ENCODE results near the gene DTYMK.

DTYMK gene

DNA sequence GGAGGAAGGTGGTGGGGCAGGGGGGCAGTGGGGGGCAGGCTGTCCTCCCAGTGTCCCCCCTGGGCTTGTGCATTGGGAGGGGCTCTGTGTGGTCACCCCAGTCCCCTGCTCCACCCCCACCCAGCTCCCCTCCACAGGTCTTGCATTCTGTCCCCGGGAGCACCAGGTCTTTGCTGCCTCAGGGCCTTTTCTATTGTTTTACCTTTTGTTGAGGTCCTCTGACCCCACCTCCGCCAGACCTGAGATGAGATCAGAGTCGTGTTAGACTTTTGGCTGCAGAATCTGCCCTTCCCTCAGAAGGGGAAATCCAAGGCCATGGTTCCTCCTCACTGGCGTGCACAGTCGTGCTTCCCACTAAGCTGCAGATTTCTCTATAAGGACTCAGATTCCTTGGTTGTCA lies 28.3 kb downstream of the DTYMK start:
- Histone ChIP-seq H3K36me3 (ENCODE audit: control insufficient read depth, insufficient read depth, low read length) (peaks cover 83% of the 10 kb centered on the region), H3K27ac (ENCODE audit: low read depth, low read length, severe bottlenecking) (no peak overlapping the region), H3K9me3 (ENCODE audit: control insufficient read depth, low read length) (no peaks in the 10 kb centered on the region), H3K4me3 (ENCODE audit: extremely low read depth, insufficient read depth, low read length, poor library complexity, severe bottlenecking) (no peak overlapping the region), H3K4me1 (ENCODE audit: control insufficient read depth, insufficient read depth, low read length, poor library complexity, severe bottlenecking) (no peaks in the 10 kb centered on the region)
- WGBS, 2 experiments (ENCODE audit: insufficient coverage in 2 of 2), result 82 to 91% methylated on average over 5 of the region's 5 CpGs

DNA sequence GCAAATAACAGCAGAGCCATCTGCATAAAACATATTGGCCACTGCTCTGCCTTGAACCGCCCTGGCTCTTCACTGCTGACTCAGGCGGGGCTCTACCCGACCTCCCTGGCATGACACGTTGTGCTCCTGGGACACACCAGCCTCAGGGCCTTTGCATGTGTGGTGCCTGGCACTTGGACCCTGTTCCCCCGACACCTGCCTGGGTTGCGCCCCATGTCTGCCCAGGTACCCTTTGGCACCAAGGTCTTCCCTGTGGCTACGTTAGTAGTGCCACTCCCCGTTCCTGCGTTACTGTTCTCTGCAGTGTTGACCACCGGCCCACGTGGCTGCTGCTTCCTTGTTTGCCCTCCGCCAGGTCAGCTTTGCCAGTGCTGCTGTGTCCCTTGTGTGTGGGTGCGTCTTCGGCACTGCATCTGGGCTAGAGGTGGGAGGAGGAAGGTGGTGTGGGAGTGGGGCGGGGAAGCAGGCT lies 28.8 kb downstream of the DTYMK start:
- no peaks in the 10 kb centered on the region for H3K9me3 ChIP-seq (ENCODE audit: control insufficient read depth, low read length)
- no peaks in the 10 kb centered on the region for H3K4me1 ChIP-seq (ENCODE audit: control insufficient read depth, insufficient read depth, low read length, poor library complexity, severe bottlenecking)
- H3K36me3 ChIP-seq (ENCODE audit: control insufficient read depth, insufficient read depth, low read length), result peaks cover 86% of the 10 kb centered on the region
- WGBS, 2 experiments (ENCODE audit: insufficient coverage in 2 of 2), result 86 to 87% methylated on average over 13 to 15 of the region's 15 CpGs
- H3K27ac ChIP-seq (ENCODE audit: low read depth, low read length, severe bottlenecking), result no peak overlapping the region
- H3K4me3 ChIP-seq (ENCODE audit: extremely low read depth, insufficient read depth, low read length, poor library complexity, severe bottlenecking), result no peak overlapping the region

DNA sequence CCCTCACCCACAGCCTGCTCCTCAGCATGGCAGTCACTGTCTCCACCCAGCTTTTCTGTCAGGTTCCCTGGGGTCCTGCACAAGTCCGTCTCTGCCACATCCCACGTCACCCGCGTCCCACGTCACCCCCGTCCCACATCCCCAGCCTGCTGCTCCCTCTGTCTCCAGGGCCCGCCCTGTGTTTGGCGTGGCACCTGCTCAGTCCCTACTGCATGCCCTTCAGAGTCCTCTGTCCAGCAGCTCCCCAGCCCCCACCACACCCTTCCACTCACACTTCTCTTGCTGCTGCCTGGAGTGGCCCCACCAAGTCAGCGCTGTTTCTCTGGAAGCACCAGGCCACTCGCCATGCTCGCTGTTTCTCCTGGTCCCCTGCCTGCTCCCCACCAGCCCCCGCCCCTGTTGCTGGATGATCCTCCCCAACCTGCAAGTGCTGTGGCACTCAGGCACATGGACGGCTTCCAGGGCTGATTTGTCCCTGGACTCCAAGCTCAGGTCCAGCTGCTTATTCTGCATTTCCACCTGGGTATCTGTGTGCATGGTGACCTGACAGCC lies 30.3 kb downstream of the DTYMK start:
- Histone ChIP-seq H3K36me3 (ENCODE audit: control insufficient read depth, insufficient read depth, low read length) (peaks cover 89% of the 10 kb centered on the region), H3K4me3 (ENCODE audit: extremely low read depth, insufficient read depth, low read length, poor library complexity, severe bottlenecking) (no peak overlapping the region), H3K27ac (ENCODE audit: low read depth, low read length, severe bottlenecking) (no peak overlapping the region), H3K9me3 (ENCODE audit: control insufficient read depth, low read length) (no peaks in the 10 kb centered on the region), H3K4me1 (ENCODE audit: control insufficient read depth, insufficient read depth, low read length, poor library complexity, severe bottlenecking) (no peaks in the 10 kb centered on the region)
- 94 to 98% methylated on average over 11 to 13 of the region's 13 CpGs for WGBS, 2 experiments (ENCODE audit: insufficient coverage in 2 of 2)

DNA sequence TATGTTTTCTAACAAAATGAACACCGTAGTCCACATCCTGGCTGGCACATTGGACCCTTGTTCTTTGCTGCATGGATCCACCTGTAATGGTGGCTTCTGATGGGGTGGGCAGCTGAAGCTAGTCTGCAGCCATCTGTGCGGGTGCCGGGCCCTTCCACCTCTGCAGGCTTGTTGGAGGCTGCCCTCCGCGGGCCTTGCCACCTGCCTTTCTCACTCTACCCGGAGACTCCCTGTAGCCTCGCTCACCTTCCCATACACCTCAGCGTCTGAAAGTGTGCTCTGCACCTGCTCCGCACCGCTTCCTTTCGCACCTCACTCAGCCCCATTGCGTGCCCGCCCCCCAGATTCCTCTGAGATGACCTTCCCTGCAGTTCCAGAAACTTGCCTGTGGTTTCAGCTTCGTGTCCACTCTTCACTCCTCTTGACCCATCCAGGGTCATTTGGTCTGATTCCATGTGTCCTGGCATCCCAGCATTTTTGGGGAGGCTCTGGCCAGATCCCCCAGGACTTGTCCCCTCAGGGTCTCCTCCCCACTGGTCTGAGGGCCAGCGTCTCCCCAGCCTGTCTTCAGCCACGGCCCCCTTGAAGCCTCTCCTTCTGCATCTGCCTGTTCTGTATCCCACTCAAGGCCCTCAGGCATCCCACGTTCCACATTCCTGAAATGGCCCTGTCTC lies 31.0 kb downstream of the DTYMK start:
- no peaks in the 10 kb centered on the region for H3K4me1 ChIP-seq (ENCODE audit: control insufficient read depth, insufficient read depth, low read length, poor library complexity, severe bottlenecking)
- H3K4me3 ChIP-seq (ENCODE audit: extremely low read depth, insufficient read depth, low read length, poor library complexity, severe bottlenecking), result no peak overlapping the region
- 97% methylated on average over 16 to 17 of the region's 17 CpGs for WGBS, 2 experiments (ENCODE audit: insufficient coverage in 2 of 2)
- no peaks in the 10 kb centered on the region for H3K9me3 ChIP-seq (ENCODE audit: control insufficient read depth, low read length)
- peaks cover 89% of the 10 kb centered on the region for H3K36me3 ChIP-seq (ENCODE audit: control insufficient read depth, insufficient read depth, low read length)
- no peak overlapping the region for H3K27ac ChIP-seq (ENCODE audit: low read depth, low read length, severe bottlenecking)

DNA sequence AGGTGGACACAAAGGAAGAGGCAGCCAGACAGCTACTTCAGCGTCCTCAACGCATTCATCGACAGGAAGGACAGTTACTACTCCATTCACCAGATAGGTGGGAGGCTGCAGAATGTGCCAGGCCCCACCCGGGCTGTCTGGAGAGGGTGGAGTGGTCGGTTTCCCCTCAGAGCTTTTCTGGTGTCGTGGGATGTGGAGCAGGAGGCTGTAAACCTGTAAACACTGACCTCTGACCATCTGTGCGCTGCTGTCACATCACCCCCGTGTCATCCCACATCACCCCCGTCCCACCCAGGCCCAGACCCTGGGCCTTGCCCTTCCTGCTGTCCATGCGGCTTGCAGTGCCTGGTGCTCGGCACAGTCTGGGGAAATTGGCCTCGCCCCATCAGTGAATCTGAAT lies 32.1 kb downstream of the DTYMK start:
- peaks cover 84% of the 10 kb centered on the region for H3K36me3 ChIP-seq (ENCODE audit: control insufficient read depth, insufficient read depth, low read length)
- no peak overlapping the region for H3K4me3 ChIP-seq (ENCODE audit: extremely low read depth, insufficient read depth, low read length, poor library complexity, severe bottlenecking)
- 97 to 98% methylated on average over 5 to 6 of the region's 12 CpGs for WGBS, 2 experiments (ENCODE audit: insufficient coverage in 2 of 2)

DNA sequence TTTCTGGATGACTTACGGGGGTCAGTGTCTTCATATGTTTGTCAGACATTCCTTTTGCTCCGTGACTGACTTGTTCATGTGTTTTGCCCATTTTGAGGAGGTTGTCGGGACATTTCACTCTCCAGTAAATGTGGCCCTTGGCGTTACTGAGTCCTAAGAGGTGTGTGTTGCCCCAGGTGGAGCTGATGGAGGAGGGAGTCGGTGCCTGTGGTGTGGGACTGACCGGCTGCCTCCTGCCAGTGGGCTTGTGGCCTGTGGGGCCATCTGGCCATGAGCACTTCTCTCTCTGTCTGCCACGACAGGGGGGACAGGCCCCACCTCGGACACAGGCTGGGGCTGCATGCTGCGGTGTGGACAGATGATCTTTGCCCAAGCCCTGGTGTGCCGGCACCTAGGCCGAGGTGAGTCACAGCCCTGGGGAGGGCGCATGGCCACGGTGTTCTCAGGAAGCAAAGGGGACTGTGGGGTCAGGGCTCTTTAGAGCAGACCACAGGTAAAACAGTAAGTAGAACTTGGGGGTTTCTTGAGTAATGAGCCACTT lies 33.3 kb downstream of the DTYMK start:
- Histone ChIP-seq H3K27ac (ENCODE audit: low read depth, low read length, severe bottlenecking) (no peak overlapping the region), H3K36me3 (ENCODE audit: control insufficient read depth, insufficient read depth, low read length) (peaks cover 73% of the 10 kb centered on the region), H3K9me3 (ENCODE audit: control insufficient read depth, low read length) (no peaks in the 10 kb centered on the region), H3K4me3 (ENCODE audit: extremely low read depth, insufficient read depth, low read length, poor library complexity, severe bottlenecking) (no peak overlapping the region), H3K4me1 (ENCODE audit: control insufficient read depth, insufficient read depth, low read length, poor library complexity, severe bottlenecking) (no peaks in the 10 kb centered on the region)
- WGBS, 2 experiments (ENCODE audit: insufficient coverage in 2 of 2), result 93 to 97% methylated on average over 10 to 12 of the region's 13 CpGs

More for the DNA sequence above, 32.1 kb downstream of the DTYMK start:
- Histone ChIP-seq H3K9me3 (ENCODE audit: control insufficient read depth, low read length) (no peaks in the 10 kb centered on the region), H3K4me1 (ENCODE audit: control insufficient read depth, insufficient read depth, low read length, poor library complexity, severe bottlenecking) (no peaks in the 10 kb centered on the region), H3K27ac (ENCODE audit: low read depth, low read length, severe bottlenecking) (no peak overlapping the region)

DNA sequence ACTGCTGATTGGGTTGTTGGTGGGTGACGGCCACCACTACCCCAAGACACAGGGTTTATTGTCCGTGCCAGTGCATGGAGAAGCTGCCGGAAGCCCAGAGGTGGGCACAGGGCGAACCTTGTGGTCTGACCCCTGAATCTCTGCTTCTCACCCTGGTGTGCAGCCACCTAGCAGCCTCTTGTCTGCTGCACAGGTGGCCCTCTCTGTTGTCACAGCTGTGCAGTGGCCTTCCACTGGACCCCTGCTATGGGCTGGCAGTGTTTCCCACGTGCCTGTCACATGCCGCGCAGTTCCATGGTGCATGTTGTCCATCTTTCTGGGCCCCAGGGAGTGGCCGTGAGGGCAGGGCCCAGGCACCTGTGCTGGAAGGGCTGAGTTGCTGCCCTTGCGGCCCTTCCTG lies 33.9 kb downstream of the DTYMK start:
- no peak overlapping the region for H3K4me3 ChIP-seq (ENCODE audit: extremely low read depth, insufficient read depth, low read length, poor library complexity, severe bottlenecking)
- 97 to 99% methylated on average over 8 to 9 of the region's 9 CpGs for WGBS, 2 experiments (ENCODE audit: insufficient coverage in 2 of 2)
- peaks cover 68% of the 10 kb centered on the region for H3K36me3 ChIP-seq (ENCODE audit: control insufficient read depth, insufficient read depth, low read length)
- no peak overlapping the region for H3K27ac ChIP-seq (ENCODE audit: low read depth, low read length, severe bottlenecking)
- H3K9me3 ChIP-seq (ENCODE audit: control insufficient read depth, low read length), result no peaks in the 10 kb centered on the region
- no peaks in the 10 kb centered on the region for H3K4me1 ChIP-seq (ENCODE audit: control insufficient read depth, insufficient read depth, low read length, poor library complexity, severe bottlenecking)

DNA sequence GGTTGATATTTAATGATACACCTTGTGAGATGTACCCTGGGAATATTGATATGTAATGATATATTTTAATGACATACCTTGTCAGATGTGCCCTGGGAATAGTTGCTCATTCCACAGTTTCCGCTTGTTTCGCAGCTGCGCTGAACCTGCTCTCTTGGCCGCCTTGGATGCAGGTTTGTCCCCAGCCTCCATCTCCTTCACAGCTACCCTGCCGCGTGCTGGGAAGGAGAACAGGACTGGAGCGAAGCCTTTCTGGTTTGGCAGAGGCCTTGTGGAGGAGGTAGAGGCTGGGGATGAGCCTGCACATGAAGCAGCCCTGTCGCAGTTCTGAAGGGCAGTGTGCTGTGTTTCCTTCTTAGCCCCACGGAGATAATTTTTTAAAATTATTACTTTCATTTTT lies 34.5 kb downstream of the DTYMK start:
- 97 to 100% methylated on average over 5 to 7 of the region's 9 CpGs for WGBS, 2 experiments (ENCODE audit: insufficient coverage in 2 of 2)
- H3K4me1 ChIP-seq (ENCODE audit: control insufficient read depth, insufficient read depth, low read length, poor library complexity, severe bottlenecking), result no peaks in the 10 kb centered on the region
- H3K9me3 ChIP-seq (ENCODE audit: control insufficient read depth, low read length), result no peaks in the 10 kb centered on the region
- H3K27ac ChIP-seq (ENCODE audit: low read depth, low read length, severe bottlenecking), result no peak overlapping the region
- H3K4me3 ChIP-seq (ENCODE audit: extremely low read depth, insufficient read depth, low read length, poor library complexity, severe bottlenecking), result no peak overlapping the region
- peaks cover 63% of the 10 kb centered on the region for H3K36me3 ChIP-seq (ENCODE audit: control insufficient read depth, insufficient read depth, low read length)

DNA sequence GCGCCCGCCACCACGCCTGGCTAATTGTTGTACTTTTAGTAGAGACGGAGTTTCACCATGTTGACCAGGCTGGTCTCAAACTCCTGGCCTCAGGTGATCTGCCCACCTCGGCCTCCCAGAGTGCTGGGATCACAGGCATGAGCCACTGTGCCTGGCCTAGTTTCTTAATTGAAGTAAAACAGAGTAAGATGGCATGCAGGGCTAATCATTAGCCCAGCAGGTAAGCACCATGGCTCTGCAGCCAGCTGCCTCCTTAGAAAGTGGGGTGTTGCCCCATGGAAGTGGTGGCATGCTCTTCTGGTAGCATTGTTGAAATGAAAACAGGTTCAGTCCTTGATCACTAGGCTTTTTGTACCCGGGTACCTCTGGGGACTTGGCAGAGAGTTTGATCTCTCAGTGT lies 36.7 kb downstream of the DTYMK start:
- H3K9me3 ChIP-seq (ENCODE audit: control insufficient read depth, low read length), result no peaks in the 10 kb centered on the region
- no peak overlapping the region for H3K27ac ChIP-seq (ENCODE audit: low read depth, low read length, severe bottlenecking)
- H3K4me1 ChIP-seq (ENCODE audit: control insufficient read depth, insufficient read depth, low read length, poor library complexity, severe bottlenecking), result peaks cover 6% of the 10 kb centered on the region
- 88 to 97% methylated on average over 4 to 6 of the region's 6 CpGs for WGBS, 2 experiments (ENCODE audit: insufficient coverage in 2 of 2)
- peaks cover 61% of the 10 kb centered on the region for H3K36me3 ChIP-seq (ENCODE audit: control insufficient read depth, insufficient read depth, low read length)
- no peak overlapping the region for H3K4me3 ChIP-seq (ENCODE audit: extremely low read depth, insufficient read depth, low read length, poor library complexity, severe bottlenecking)

DNA sequence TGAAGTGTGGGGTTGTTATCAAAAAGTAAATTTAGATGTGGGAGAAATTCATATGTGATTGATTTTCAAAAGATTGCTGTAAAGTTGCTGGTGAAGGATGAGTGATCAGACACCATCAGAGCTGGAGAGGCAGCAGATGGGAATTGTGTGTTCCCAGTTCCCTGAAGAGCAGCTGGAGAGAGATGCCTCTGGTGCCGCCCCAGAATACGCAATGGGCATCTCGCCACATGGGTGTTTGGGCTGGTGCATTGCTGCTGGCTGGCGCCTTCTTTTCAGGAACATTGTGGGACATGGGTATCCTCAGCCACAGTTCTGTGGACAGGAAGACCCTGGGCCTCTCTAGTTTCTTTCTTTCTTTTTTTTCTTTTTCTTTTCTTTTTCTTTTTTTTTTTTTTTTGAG lies 37.2 kb downstream of the DTYMK start:
- H3K27ac ChIP-seq (ENCODE audit: low read depth, low read length, severe bottlenecking), result no peak overlapping the region
- H3K9me3 ChIP-seq (ENCODE audit: control insufficient read depth, low read length), result no peaks in the 10 kb centered on the region
- peaks cover 57% of the 10 kb centered on the region for H3K36me3 ChIP-seq (ENCODE audit: control insufficient read depth, insufficient read depth, low read length)
- H3K4me1 ChIP-seq (ENCODE audit: control insufficient read depth, insufficient read depth, low read length, poor library complexity, severe bottlenecking), result peaks cover 6% of the 10 kb centered on the region
- no peak overlapping the region for H3K4me3 ChIP-seq (ENCODE audit: extremely low read depth, insufficient read depth, low read length, poor library complexity, severe bottlenecking)
- WGBS, 2 experiments (ENCODE audit: insufficient coverage in 2 of 2), result 95 to 100% methylated on average over 3 to 4 of the region's 4 CpGs

DNA sequence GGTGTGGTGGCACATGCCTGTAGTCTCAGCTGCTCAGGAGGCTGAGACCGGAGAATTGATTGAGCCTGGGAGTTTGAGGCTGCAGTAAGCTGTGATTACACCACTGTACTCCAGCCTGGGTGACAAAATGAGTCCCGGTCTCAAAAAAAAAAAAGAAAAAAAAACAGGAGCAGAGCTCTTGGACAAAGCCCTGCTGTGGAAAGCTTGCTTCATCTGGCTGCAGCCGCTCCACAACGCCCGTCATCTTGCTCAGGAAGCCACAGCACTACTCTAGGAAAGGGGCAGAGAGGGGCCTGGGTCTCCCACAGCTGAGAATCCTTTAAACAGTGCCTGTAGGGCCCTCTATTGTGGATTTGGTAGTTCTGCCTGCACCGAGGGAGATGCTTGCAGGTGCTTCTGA lies 38.2 kb downstream of the DTYMK start:
- Histone ChIP-seq H3K36me3 (ENCODE audit: control insufficient read depth, insufficient read depth, low read length) (peaks cover 58% of the 10 kb centered on the region), H3K9me3 (ENCODE audit: control insufficient read depth, low read length) (no peaks in the 10 kb centered on the region), H3K4me3 (ENCODE audit: extremely low read depth, insufficient read depth, low read length, poor library complexity, severe bottlenecking) (no peak overlapping the region), H3K4me1 (ENCODE audit: control insufficient read depth, insufficient read depth, low read length, poor library complexity, severe bottlenecking) (peaks cover 6% of the 10 kb centered on the region), H3K27ac (ENCODE audit: low read depth, low read length, severe bottlenecking) (no peak overlapping the region)
- 85 to 97% methylated on average over 5 to 6 of the region's 6 CpGs for WGBS, 2 experiments (ENCODE audit: insufficient coverage in 2 of 2)

Data from mesodermal cell (in vitro differentiated cells).